Measurements from ENCODE around the gene NAT8.
"Not testable (repeated sequence)": the region's sequence is repeated elsewhere in the genome, so short reads cannot be mapped to it uniquely, and the experiment has no call there.

The NAT8 gene, protein sequence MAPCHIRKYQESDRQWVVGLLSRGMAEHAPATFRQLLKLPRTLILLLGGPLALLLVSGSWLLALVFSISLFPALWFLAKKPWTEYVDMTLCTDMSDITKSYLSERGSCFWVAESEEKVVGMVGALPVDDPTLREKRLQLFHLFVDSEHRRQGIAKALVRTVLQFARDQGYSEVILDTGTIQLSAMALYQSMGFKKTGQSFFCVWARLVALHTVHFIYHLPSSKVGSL

DNA sequence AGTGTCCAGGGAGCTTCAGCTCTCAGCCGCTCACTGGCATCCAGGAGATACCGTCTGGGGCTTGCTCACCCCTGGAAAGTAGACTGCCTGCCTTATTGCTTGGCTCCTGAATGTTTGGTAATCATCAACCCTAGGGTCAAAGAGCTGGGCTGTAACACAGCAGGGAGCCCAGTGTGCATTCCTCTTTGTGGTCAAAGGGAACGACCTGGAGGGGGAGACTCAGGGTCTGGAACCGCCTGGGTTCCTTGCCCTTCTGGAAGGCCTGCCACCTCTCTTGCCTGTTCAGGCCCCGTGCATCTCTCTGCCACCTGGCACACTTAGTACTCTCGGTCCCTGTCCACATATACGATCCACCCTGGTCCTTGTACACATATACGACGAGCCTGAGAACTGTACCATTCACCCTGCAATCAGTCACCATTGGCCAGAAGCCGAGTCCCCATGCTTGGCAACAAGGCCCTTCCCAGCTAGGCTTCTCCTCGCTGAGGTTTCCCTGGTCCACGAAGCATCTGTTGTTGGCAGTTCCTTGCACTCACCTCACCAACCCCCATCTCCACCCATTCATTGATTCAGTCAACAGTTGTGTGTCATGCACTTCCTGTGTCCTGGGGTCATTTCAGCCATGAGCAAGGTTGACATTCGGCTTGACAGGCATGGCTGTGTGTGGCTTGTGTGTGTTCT lies at the start of gene NAT8:
Gene NAT8, minus strand, starts transcription at position 85 of the 681 bp plus-strand sequence. CDS start 794 bp downstream, outside the sequence.
- Histone ChIP-seq H3K4me3 (no peak within 1 kb of the TSS), H3K9ac (ENCODE audit: insufficient read length) (no peak within 1 kb of the TSS), H3K36me3 (ENCODE audit: insufficient read depth, low read length) (no peaks in the 10 kb centered on the region), H3K9me3 (ENCODE audit: low read depth, low read length) (no peaks in the 10 kb centered on the region), H3K27ac (no peak within 1 kb of the TSS)
- DNase-seq (ENCODE audit: low read depth, low spot score) = no peak
- TF ChIP-seq EZH2 (IDR thresholded peaks at IDR 0.05) = no peak
- TF ChIP-seq FOXP2 (optimal IDR thresholded peaks at IDR 0.05; ENCODE audit: control extremely low read depth, extremely low read length, insufficient read depth) = no peak
- no peak for TF ChIP-seq POLR2AphosphoS5 (IDR thresholded peaks at IDR 0.05; ENCODE audit: borderline replicate concordance, low read depth, low read length)

DNA sequence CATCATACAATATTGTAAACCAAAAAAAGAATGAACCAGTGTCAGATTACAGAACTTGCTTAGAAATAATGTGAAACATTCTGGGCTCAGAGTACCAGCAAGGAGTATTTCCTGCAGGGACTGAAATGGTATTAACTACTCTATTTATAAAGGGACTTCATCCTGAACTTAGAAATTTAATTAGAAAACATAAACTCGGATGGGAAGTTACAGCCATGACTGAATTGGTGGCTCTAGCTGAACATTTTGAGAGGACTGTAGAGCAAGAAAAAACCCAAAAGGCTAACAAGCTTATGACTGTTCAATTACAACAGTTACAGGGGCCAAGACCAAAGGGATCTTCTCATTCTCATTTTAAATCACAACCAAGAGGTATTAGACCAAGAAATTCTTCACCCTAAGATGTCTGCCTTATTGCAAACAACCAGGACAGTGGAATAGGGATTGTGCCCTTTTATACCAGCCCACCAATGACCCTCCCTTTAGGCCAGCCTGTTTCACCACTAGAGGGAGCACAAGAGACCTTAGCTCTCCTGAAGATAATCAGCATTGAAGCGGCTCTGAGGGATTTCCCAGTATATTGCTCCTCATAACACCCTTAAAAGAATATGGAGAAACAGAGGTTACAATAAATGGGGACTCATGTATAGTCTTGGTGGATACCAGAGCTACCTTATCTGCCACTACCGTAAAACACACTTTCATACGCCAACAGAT lies 48.3 kb upstream of the NAT8 start:
- not testable (repeated sequence) for H3K36me3 ChIP-seq (ENCODE audit: insufficient read depth, low read length); H3K9me3 ChIP-seq (ENCODE audit: low read depth, low read length); H3K27ac ChIP-seq; H3K9ac ChIP-seq (ENCODE audit: insufficient read length); H3K4me3 ChIP-seq; DNase-seq (ENCODE audit: low read depth, low spot score)

DNA sequence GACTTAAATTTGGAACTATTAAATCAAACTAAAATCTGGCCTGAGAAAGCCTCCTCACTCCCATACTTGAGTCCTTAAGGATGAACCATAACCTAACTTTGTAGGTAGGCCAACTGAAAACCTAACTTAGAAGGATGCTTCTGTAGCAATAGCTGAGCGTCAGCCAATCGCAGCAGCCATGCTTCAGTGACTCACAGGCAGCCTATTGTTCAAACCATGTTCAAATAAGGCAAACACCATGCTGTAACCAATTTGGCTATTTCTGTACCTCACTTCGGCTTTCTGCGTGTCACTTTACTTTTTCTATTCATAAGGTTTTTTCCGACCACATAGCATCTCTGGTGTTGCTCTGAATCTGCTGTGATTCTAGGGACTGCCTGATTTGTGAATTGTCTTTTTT lies 46.3 kb upstream of the NAT8 start:
- not testable (repeated sequence) for H3K4me3 ChIP-seq; H3K9me3 ChIP-seq (ENCODE audit: low read depth, low read length); H3K36me3 ChIP-seq (ENCODE audit: insufficient read depth, low read length); DNase-seq (ENCODE audit: low read depth, low spot score); H3K9ac ChIP-seq (ENCODE audit: insufficient read length); H3K27ac ChIP-seq

DNA sequence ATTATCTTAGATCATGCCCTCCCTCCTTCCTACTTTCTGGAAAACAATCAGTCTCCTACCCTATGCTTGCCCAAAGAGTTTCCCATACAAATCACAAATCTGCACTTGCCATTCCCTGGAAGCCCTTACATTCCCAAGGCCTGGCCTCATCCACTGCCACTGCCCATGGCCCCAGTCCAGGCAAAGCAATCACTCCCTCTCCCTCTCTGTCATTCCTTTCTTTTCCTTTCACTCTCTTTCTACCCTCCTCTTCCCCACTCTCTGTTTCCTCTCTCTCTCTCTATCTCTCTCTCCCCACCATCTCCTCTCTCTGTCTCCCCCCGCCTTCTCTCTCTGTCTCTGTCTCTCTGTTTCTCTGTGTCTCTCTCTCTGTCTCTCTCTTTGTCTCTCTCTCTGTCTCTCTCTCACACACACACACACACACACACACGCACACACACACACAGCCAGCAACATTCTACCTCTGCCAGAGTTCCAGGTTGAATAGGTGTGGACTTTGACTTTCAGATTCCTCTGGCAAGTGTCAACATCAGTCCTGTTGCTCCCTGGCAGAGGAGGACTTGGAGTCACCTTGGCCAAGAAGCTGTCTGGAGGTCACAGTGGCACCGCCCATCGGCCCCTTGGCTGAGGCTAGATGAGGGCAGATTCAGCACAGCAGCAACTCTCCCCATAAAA lies 43.7 kb upstream of the NAT8 start:
- H3K4me3 ChIP-seq = no peak overlapping the region
- no peak overlapping the region for H3K9ac ChIP-seq (ENCODE audit: insufficient read length)
- DNase-seq (ENCODE audit: low read depth, low spot score) = no peak
- H3K36me3 ChIP-seq (ENCODE audit: insufficient read depth, low read length) = no peaks in the 10 kb centered on the region
- H3K27ac ChIP-seq = no peak overlapping the region
- H3K9me3 ChIP-seq (ENCODE audit: low read depth, low read length) = no peaks in the 10 kb centered on the region
- TF ChIP-seq FOXP2 (optimal IDR thresholded peaks at IDR 0.05; ENCODE audit: control extremely low read depth, extremely low read length, insufficient read depth) (no peak), POLR2AphosphoS5 (IDR thresholded peaks at IDR 0.05; ENCODE audit: borderline replicate concordance, low read depth, low read length) (no peak), EZH2 (IDR thresholded peaks at IDR 0.05) (no peak)

DNA sequence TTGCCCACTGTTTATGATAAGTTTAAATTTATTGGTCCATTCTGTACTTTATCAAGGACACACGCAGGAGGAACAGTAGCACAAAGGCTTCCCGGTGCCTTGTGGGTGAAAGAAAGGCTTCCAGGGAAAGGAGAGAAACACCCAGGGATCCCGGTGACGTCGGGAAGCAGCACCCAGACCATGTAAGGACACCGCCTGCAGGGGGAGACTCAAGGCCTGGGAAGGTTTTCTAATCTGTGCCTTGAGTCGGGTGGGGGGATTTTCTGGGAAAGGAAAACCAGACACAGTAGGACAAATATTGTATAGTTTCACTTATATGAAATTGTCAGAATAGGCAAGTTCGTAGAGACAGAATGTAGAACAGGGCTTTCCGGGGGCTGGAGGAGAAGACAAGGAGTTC lies 42.7 kb upstream of the NAT8 start:
- H3K9me3 ChIP-seq (ENCODE audit: low read depth, low read length); DNase-seq (ENCODE audit: low read depth, low spot score); H3K36me3 ChIP-seq (ENCODE audit: insufficient read depth, low read length): not testable (repeated sequence)

DNA sequence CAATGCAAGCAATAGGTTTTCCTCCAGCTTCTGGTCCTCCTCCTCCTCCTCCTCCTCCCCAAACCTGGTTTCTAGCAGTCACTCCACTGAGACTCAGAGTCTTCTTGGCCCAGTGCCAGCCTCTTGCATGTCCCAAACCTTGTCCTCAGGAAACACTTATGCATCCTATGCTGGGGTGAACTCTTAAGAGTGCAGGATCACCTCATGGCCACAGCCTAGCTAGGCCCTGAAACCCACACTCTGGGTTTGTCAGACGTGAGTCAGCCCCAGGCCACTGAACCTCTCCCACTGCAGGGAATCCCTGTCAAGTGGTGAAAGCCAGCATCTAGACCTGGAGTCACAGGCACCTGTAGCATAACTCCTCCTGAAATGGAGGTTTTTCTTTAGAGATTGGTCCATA lies 42.1 kb upstream of the NAT8 start:
- not testable (repeated sequence) for H3K36me3 ChIP-seq (ENCODE audit: insufficient read depth, low read length); DNase-seq (ENCODE audit: low read depth, low spot score); H3K27ac ChIP-seq; H3K9me3 ChIP-seq (ENCODE audit: low read depth, low read length); H3K4me3 ChIP-seq; H3K9ac ChIP-seq (ENCODE audit: insufficient read length)

More for the DNA sequence above, 42.7 kb upstream of the NAT8 start:
- H3K27ac ChIP-seq; H3K9ac ChIP-seq (ENCODE audit: insufficient read length); H3K4me3 ChIP-seq: not testable (repeated sequence)

DNA sequence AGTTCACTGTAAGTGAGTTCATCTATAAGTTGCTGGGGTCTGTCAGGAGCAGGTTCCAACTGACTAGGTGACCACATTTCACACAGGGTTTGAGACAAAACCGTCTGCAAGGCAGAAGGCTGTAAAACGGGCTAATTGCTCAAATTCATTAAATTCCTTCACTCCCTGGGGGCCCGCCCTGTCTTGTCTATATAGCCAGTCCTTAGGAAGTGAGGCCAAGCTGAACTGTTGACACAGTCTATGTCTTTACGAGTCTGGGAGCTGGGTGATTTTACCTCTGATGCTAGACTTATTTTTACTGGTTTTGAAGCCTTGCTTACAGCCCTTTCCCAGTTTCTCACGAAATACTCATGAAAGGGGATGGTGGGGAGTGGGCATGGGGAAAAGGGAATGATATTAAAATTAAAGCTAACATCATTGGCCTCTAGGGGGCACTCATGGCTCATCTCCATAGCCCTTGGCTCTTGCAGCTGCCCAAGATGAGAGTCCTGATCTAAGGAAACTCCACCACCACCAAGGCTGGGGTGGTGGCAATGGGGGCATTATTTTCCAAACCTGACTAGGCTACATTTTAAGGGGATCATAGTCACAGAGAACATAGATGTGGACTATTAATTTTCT lies 37.8 kb upstream of the NAT8 start:
- not testable (repeated sequence) for H3K4me3 ChIP-seq; H3K27ac ChIP-seq; H3K36me3 ChIP-seq (ENCODE audit: insufficient read depth, low read length); H3K9ac ChIP-seq (ENCODE audit: insufficient read length); H3K9me3 ChIP-seq (ENCODE audit: low read depth, low read length)
- DNase-seq (ENCODE audit: low read depth, low spot score) = peak; percentile 5

DNA sequence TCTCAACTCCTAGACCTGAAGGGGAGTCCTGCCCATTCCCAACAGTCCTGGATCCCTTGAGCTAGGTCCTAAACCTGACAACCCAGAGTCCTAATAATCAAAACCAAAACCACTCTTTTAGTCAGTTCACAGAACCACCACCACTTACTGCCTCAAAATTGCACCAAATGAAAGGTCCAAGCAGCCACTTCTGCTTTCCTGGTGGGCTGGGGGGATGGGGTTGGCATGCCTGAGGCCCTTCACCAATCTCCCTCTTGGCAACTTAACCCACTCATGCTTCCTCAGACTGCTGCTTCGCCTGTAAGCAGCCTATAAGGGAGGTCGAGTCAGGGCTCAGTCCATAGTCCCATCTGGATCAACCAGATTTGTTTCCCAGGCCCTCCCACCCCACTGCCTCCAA lies 37.0 kb upstream of the NAT8 start:
- not testable (repeated sequence) for H3K9me3 ChIP-seq (ENCODE audit: low read depth, low read length); DNase-seq (ENCODE audit: low read depth, low spot score); H3K4me3 ChIP-seq; H3K9ac ChIP-seq (ENCODE audit: insufficient read length); H3K36me3 ChIP-seq (ENCODE audit: insufficient read depth, low read length); H3K27ac ChIP-seq

DNA sequence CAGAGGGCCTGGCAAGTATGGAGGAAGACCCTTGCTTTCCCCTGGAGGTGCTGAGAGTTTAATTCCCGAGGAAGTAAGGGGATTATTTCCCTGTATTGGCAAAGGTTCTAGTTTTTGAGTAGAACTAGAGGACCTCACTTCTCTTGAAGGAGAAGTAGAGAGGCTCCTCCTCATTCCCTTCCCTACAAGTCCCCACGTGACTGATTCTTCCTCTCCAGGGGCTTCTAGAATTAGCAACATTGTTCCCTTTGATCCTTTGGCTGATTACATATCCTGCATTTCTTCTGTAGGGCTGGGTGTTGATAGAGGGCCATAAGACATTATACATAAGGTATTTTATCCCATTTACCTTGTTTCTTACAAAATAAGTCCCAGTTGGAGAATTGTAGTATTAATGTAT lies 35.8 kb upstream of the NAT8 start:
- H3K4me3 ChIP-seq; H3K9me3 ChIP-seq (ENCODE audit: low read depth, low read length); H3K36me3 ChIP-seq (ENCODE audit: insufficient read depth, low read length); DNase-seq (ENCODE audit: low read depth, low spot score); H3K9ac ChIP-seq (ENCODE audit: insufficient read length); H3K27ac ChIP-seq: not testable (repeated sequence)

DNA sequence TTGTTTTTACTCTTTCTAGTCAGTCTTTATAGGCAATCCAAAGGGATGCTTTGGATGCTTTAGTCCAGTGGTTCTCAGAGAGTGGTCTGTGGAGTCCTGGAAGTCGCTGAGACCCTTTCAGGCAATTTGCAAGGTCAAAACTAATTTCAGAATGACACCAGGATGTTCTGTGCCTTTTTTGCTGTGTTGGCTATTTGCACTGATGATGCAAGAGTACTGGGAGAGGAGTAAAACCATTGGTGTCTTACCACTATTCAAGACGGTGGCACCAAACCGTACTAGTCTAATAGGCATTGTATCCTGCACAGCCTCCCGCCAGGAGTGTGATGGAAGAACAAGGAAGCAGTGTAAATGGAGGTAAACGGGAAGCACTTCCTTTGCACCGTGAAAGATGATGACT lies 34.0 kb upstream of the NAT8 start:
- H3K27ac ChIP-seq; H3K36me3 ChIP-seq (ENCODE audit: insufficient read depth, low read length); DNase-seq (ENCODE audit: low read depth, low spot score); H3K9me3 ChIP-seq (ENCODE audit: low read depth, low read length); H3K4me3 ChIP-seq; H3K9ac ChIP-seq (ENCODE audit: insufficient read length): not testable (repeated sequence)

DNA sequence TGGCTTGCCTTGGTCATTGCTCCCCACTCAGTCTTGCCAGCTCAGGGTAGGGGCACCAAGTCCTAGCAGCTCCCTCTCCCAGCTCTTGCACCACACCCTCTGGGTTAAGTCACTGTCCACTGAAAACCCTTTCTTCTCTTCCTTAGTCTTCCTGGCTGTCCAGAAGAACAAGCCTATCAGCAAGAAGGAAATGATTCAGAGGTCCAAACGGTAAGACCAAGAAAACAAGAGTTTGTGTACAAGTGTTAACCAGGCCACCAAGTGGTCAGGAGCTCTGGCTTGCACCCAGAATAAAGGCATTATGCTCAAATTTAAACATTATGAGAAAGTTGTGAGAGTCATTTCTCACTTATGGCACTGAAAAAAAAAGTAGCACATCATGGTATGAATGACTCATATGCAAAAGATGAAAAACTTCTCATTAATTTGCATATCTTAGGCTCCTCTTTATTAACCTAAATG lies 32.5 kb upstream of the NAT8 start:
- H3K36me3 ChIP-seq (ENCODE audit: insufficient read depth, low read length); DNase-seq (ENCODE audit: low read depth, low spot score); H3K9me3 ChIP-seq (ENCODE audit: low read depth, low read length); H3K4me3 ChIP-seq; H3K9ac ChIP-seq (ENCODE audit: insufficient read length); H3K27ac ChIP-seq: not testable (repeated sequence)

DNA sequence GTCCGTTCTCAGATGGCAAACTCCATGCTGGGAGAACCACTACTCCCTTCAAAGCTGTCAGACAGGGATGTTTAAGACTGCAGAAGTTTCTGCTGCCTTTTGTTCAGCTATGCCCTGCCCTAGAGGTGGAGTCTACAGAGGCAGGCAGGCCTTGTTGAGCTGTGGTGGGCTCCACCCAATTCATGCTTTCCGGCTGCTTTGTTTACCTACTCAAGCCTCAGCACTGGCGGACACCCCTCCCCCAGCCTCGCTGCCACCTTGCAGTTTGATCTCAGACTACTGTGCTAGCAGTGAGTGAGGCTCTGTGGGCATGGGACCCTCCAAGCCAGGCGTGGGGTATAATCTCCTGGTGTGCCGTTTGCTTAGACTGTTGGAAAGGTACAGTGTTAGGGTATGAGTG lies 27.8 kb upstream of the NAT8 start:
- H3K4me3 ChIP-seq; H3K9me3 ChIP-seq (ENCODE audit: low read depth, low read length); H3K27ac ChIP-seq; H3K36me3 ChIP-seq (ENCODE audit: insufficient read depth, low read length); DNase-seq (ENCODE audit: low read depth, low spot score); H3K9ac ChIP-seq (ENCODE audit: insufficient read length): not testable (repeated sequence)

DNA sequence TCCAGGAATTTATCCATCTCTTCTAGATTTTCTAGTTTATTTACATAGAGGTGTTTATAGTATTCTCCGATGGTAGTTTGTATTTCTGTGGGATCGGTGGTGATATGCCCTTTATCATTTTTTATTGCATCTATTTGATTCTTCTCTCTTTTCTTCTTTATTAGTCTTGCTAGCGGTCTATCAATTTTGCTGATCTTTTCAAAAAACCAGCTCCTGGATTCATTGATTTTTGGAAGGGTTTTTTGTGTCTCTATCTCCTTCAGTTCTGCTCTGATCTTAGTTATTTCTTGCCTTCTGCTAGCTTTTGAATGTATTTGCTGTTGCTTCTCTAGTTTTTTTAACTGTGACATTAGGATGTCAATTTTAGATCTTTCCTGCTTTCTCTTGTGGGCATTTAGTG lies 25.0 kb upstream of the NAT8 start:
- DNase-seq (ENCODE audit: low read depth, low spot score); H3K9ac ChIP-seq (ENCODE audit: insufficient read length); H3K4me3 ChIP-seq; H3K27ac ChIP-seq; H3K36me3 ChIP-seq (ENCODE audit: insufficient read depth, low read length); H3K9me3 ChIP-seq (ENCODE audit: low read depth, low read length): not testable (repeated sequence)

All from SK-N-MC (cell line).